ENCODE measurements around the gene EGLN2. TPM values are rescaled to one million over a fixed set of nuclear protein-coding genes. Genes with fewer than 3 reads are reported as not detected.

The EGLN2 gene
- total and polyA plus RNA-seq, 4 donors, result 130 to 157 (median 132) TPM

- H3K4me3 ChIP-seq, result no peak overlapping the region
- peaks cover 0 to 5% (median 0%) of the 10 kb centered on the region in 4 donors for H3K36me3 ChIP-seq (ENCODE audit: control insufficient read depth in 4 of 4, insufficient read depth in 4 of 4, low read length in 4 of 4)
- DNase-seq, result peak; percentile 95 to 98 (median 97)
- no peaks in the 10 kb centered on the region for H3K9me3 ChIP-seq (ENCODE audit: control insufficient read depth in 4 of 4, insufficient read depth in 3 of 4, low read length in 3 of 4)
- H3K4me1 ChIP-seq (ENCODE audit: control insufficient read depth in 5 of 5, insufficient read depth in 5 of 5, low read length in 5 of 5), result peaks cover 0 to 14% (median 9%) of the 10 kb centered on the region in 5 donors
- H3K9ac ChIP-seq (ENCODE audit: insufficient read depth in 1 of 2, low read length in 2 of 2), result peak overlapping the region in 1 of 2 donors; percentile 99
- 8% methylated on average over 13 of the region's 13 CpGs for WGBS, 2 donors
- no peaks in the 10 kb centered on the region for H3K27me3 ChIP-seq (ENCODE audit: control insufficient read depth in 3 of 3, insufficient read depth in 3 of 3, low read length in 2 of 3)
- TF ChIP-seq CTCF (IDR thresholded peaks at IDR 0.05; ENCODE audit: control extremely low read depth, extremely low read depth), result no peak
- peak overlapping the region; percentile 92 to 94 for H3K27ac ChIP-seq (ENCODE audit: low read depth in 1 of 2, low read length in 1 of 2)
- peak; percentile 71 for ATAC-seq (ENCODE audit: insufficient read depth, low FRiP score)
These were observed 21.9 kb upstream of the EGLN2 start for GRCh38 chr19:40776932-40777644.

DNA sequence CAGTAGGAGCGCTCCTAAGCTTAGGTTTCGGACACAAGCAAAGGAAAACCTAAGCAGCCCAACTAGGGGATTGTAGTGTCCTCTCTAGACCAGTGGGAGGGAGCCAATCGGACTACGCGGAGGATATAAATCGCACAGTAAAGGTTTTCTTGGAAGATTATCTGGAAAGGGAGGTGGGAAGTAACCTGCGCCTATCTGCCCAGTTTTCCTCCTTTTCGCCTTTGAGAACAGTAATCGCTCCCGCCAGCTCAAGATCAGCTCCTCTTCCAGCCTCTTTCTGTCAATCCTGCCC lies 21.4 kb upstream of the EGLN2 start:
- 0% methylated on average over 10 of the region's 10 CpGs for WGBS, 2 donors
- ATAC-seq (ENCODE audit: insufficient read depth, low FRiP score), result no peak
- peak overlapping the region in 1 of 2 donors; percentile 99 for H3K9ac ChIP-seq (ENCODE audit: insufficient read depth in 1 of 2, low read length in 2 of 2)
- peaks cover 0 to 14% (median 9%) of the 10 kb centered on the region in 5 donors for H3K4me1 ChIP-seq (ENCODE audit: control insufficient read depth in 5 of 5, insufficient read depth in 5 of 5, low read length in 5 of 5)
- no peak for DNase-seq
- peak overlapping the region; percentile 33 for H3K4me3 ChIP-seq
- H3K9me3 ChIP-seq (ENCODE audit: control insufficient read depth in 4 of 4, insufficient read depth in 3 of 4, low read length in 3 of 4), result no peaks in the 10 kb centered on the region
- H3K36me3 ChIP-seq (ENCODE audit: control insufficient read depth in 4 of 4, insufficient read depth in 4 of 4, low read length in 4 of 4), result peaks cover 0 to 6% (median 0%) of the 10 kb centered on the region in 4 donors
- no peaks in the 10 kb centered on the region for H3K27me3 ChIP-seq (ENCODE audit: control insufficient read depth in 3 of 3, insufficient read depth in 3 of 3, low read length in 2 of 3)
- no peak for TF ChIP-seq CTCF (IDR thresholded peaks at IDR 0.05; ENCODE audit: control extremely low read depth, extremely low read depth)
- peak overlapping the region; percentile 92 to 94 for H3K27ac ChIP-seq (ENCODE audit: low read depth in 1 of 2, low read length in 1 of 2)

DNA sequence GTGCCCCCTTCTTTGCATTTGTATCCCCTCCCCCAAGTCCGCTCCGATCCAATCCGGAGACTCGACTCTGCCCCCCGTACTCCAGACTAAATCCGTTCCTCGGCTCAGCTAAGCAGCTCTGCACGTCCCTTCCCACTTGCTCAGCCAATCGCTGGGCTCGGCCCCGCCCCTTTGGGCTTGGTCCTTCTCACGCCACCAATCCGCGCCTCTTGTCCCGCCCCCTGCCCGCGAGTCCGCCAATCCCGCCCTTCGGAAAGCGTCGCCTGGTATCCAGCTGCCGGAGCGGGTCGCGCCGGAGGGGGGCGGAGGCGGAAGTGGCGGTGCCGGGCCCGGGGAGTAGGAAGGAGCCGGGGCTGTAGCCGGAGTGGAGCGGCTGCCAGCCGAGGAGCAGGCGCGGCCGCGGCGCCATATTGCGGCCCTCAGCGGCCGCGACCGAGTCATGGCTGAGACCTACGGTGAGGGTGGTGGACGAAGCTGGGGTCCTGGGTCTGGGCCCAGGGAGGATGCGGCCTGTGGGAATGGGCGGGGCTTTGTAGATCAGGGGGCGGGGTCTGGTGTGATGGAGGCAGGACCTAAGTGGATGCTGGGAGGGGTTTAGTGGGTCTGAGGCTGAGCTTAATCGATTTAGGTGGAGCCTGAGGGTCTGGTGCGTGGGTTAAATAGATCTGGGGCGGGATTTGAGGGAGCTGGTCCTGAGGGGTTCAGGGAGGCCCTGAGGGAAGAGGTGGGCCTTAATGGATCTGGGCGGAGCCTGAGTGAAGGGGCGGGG lies 20.9 kb upstream of the EGLN2 start, which contains the start of gene RAB4B:
RAB4B (plus strand) TSS at position 311 of the 769 bp plus-strand sequence; CDS start at position 440, 129 bp downstream.
- DNase-seq (peak; percentile 100), ATAC-seq (ENCODE audit: insufficient read depth, low FRiP score) (peak; percentile 91)
- Histone ChIP-seq H3K4me3 (peak within 1 kb of the TSS; percentile 71), H3K9ac (ENCODE audit: insufficient read depth in 1 of 2, low read length in 2 of 2) (peak within 1 kb of the TSS in 1 of 2 donors; percentile 99), H3K9me3 (ENCODE audit: control insufficient read depth in 4 of 4, insufficient read depth in 3 of 4, low read length in 3 of 4) (no peaks in the 10 kb centered on the region), H3K27ac (ENCODE audit: low read depth in 1 of 2, low read length in 1 of 2) (peak within 1 kb of the TSS; percentile 92 to 98), H3K36me3 (ENCODE audit: control insufficient read depth in 4 of 4, insufficient read depth in 4 of 4, low read length in 4 of 4) (peaks cover 0 to 6% (median 0%) of the 10 kb centered on the region in 4 donors), H3K4me1 (ENCODE audit: control insufficient read depth in 5 of 5, insufficient read depth in 5 of 5, low read length in 5 of 5) (peaks cover 0 to 14% (median 9%) of the 10 kb centered on the region in 5 donors), H3K27me3 (ENCODE audit: control insufficient read depth in 3 of 3, insufficient read depth in 3 of 3, low read length in 2 of 3) (no peaks in the 10 kb centered on the region)
- TF ChIP-seq CTCF (IDR thresholded peaks at IDR 0.05; ENCODE audit: control extremely low read depth, extremely low read depth), result no peak
- 0 to 1% methylated on average over 49 to 56 of the region's 56 CpGs for WGBS, 2 donors

Data from lung (tissue), 12 donors.